K562 (cell line): Measurements from ENCODE around the gene TEDDM1. TPM values are rescaled to one million over a fixed set of nuclear protein-coding genes. Genes with fewer than 3 reads are reported as not detected.

Experiments used
- ATAC-seq: fragments of 200-7000 bp; cut with Tn5 transposase; 3 replicates; pipeline ENCODE4 v1.9.1; 2020; ENCODE audit warnings: moderate library complexity
- BruUV-seq: library from RNA; stranded (reverse); fragments of 400-500 nt; replicated peaks from 2 replicates; lab custom pipeline; 2021; lab: Mats Ljungman, UMichigan
- CTCF ChIA-PET: fragments of 300-600 bp; formaldehyde crosslinking; extraction: SDS; loops from one replicate; lab custom pipeline; 2021; ENCODE audit warnings: low intra/inter-chr PET ratio; lab: Yijun Ruan, JAX
- POLR2A ChIA-PET: fragments of 300-600, 350-650 bp; sonication (Branson Sonifier 250); formaldehyde crosslinking; extraction: SDS; loops from one replicate; lab custom pipeline; 2021; ENCODE audit warnings: antibody characterized with exemption, inconsistent platforms; lab: Yijun Ruan, JAX
- DNase-seq, 4 experiments: peaks; one replicate each; pipeline versions ENCODE4 v3.0.0 to v3.0.0-alpha.2; 2011 to 2018; ENCODE audit warnings: low spot score in 3 of 4, mixed read lengths in 3 of 4; ENCODE audit errors: extremely low read depth in 1 of 4
- FAIRE-seq: peaks from 2 replicates; lab custom pipeline; 2011; peaks lifted over from hg19 to GRCh38; lab: Jason Lieb, UNC
- H2AFZ ChIP-seq: 2 replicates; pipeline ENCODE4 v1.6.0; 2011; ENCODE audit warnings: low read depth, low read length, control low read depth, inconsistent platforms
- H3K27ac ChIP-seq: fragments of 200-600 bp; 3 replicates; pipeline ENCODE4 v1.8.0; 2011; ENCODE audit warnings: low read depth, mild to moderate bottlenecking, control low read depth, inconsistent platforms, low read length, moderate library complexity, mixed read lengths; ENCODE audit errors: extremely low read depth
- H3K27me3 ChIP-seq, 2 experiments: fragments of 300-600 bp in 1 of 2; 2 replicates in 1 of 2; 3 replicates in 1 of 2; pipeline versions ENCODE4 v1.6.0 to v1.8.0; 2011; ENCODE audit warnings: inconsistent platforms in 2 of 2, low read length in 2 of 2, mild to moderate bottlenecking in 1 of 2, mixed read lengths in 1 of 2, moderate library complexity in 1 of 2; ENCODE audit not compliant: control insufficient read depth in 2 of 2, insufficient read depth in 2 of 2
- H3K36me3 ChIP-seq: fragments of 300-600 bp; 3 replicates; pipeline ENCODE4 v1.8.0; 2011; ENCODE audit warnings: mild to moderate bottlenecking, low read length, inconsistent platforms; ENCODE audit not compliant: control insufficient read depth, insufficient read depth
- H3K4me1 ChIP-seq, 2 experiments: fragments of 200-600 bp in 1 of 2; replicated peaks in 1 of 2; 2 replicates in 1 of 2; 3 replicates in 1 of 2; pipeline versions ENCODE4 v1.5.1 to v1.8.0; 2011; ENCODE audit warnings: inconsistent platforms in 2 of 2, low read length in 2 of 2, mild to moderate bottlenecking in 1 of 2, mixed read lengths in 1 of 2, moderate library complexity in 1 of 2; ENCODE audit not compliant: control insufficient read depth in 2 of 2, insufficient read depth in 2 of 2
- H3K4me2 ChIP-seq: 2 replicates; pipeline ENCODE4 v1.6.1; 2011; ENCODE audit warnings: low read length, control low read depth, inconsistent platforms, mixed read lengths; ENCODE audit not compliant: insufficient read depth
- H3K4me3 ChIP-seq: fragments of 200-600 bp; sonication (generic), shearing (Covaris generic); 2 replicates; pipeline ENCODE4 v1.5.1; 2016; ENCODE audit warnings: control low read depth, inconsistent platforms
- H3K79me2 ChIP-seq: fragments of 200-600 bp; 3 replicates; pipeline ENCODE4 v1.8.0; 2011; ENCODE audit warnings: low read length, inconsistent platforms; ENCODE audit not compliant: control insufficient read depth, insufficient read depth
- H3K9ac ChIP-seq, 2 experiments: 2 replicates each; pipeline versions ENCODE4 v1.6.0 to v1.6.1; 2011; ENCODE audit warnings: low read depth in 2 of 2, low read length in 2 of 2, control low read depth in 1 of 2, inconsistent platforms in 1 of 2, mild to moderate bottlenecking in 1 of 2, mixed read lengths in 1 of 2; ENCODE audit not compliant: insufficient read depth in 1 of 2
- H3K9me1 ChIP-seq: one replicate; pipeline ENCODE4 v1.6.0; 2011; ENCODE audit warnings: inconsistent platforms, mild to moderate bottlenecking, low read length, moderate library complexity; ENCODE audit not compliant: control insufficient read depth, insufficient read depth
- H3K9me3 ChIP-seq: replicated peaks from 2 replicates; pipeline ENCODE4 v1.5.1; 2011; ENCODE audit warnings: low read depth, low read length, inconsistent platforms; ENCODE audit not compliant: control insufficient read depth, insufficient read depth
- H4K20me1 ChIP-seq: replicated peaks from 2 replicates; pipeline ENCODE4 v1.6.1; 2011; ENCODE audit warnings: low read length, inconsistent platforms, mixed read lengths; ENCODE audit not compliant: control insufficient read depth, insufficient read depth
- MBD2 ChIP-seq: sonication (generic); IDR thresholded peaks from 2 replicates; pipeline ENCODE4 v1.6.1; 2016; ENCODE audit warnings: low read depth, borderline replicate concordance
- NFE2L1 ChIP-seq: fragments of 450-650 bp; IDR thresholded peaks from 2 replicates; pipeline ENCODE4 v1.6.1; 2016; ENCODE audit warnings: missing genetic modification characterization, low read depth, mild to moderate bottlenecking, missing compliant biosample characterization, moderate library complexity, borderline replicate concordance
- NR1H2 ChIP-seq: sonication (generic); formaldehyde crosslinking; IDR thresholded peaks from 2 replicates; pipeline ENCODE4 v1.4.0; 2020; ENCODE audit warnings: mild to moderate bottlenecking, missing genetic modification reagents
- PCBP2 ChIP-seq: fragments of 200-400 bp; formaldehyde crosslinking; IDR thresholded peaks from 2 replicates; pipeline ENCODE4 v1.6.1; 2018; ENCODE audit warnings: low read length, low read depth, mild to moderate bottlenecking, moderate library complexity; ENCODE audit not compliant: poor library complexity, severe bottlenecking
- RAD21 ChIP-seq, 2 experiments: fragments of 250-450 bp in 1 of 2; fragments of 450-650 bp in 1 of 2; sonication (Bioruptor Pico) in 1 of 2; formaldehyde crosslinking in 1 of 2; IDR thresholded peaks in 1 of 2; conservative IDR thresholded peaks in 1 of 2; 2 replicates each; pipeline versions ENCODE4 v1.4.0 to v1.8.0; 2020 to 2022; ENCODE audit warnings: mild to moderate bottlenecking in 2 of 2, moderate library complexity in 1 of 2
- RAD51 ChIP-seq: fragments of 450-650 bp; IDR thresholded peaks from 2 replicates; pipeline ENCODE4 v1.7.1; 2016; ENCODE audit warnings: low read depth, mild to moderate bottlenecking, borderline replicate concordance
- SNRNP70 ChIP-seq: fragments of 200-400 bp; formaldehyde crosslinking; optimal IDR thresholded peaks from 2 replicates; pipeline ENCODE3; 2017; ENCODE audit warnings: low read depth, low read length
- SOX6 ChIP-seq: fragments of 450-650 bp; IDR thresholded peaks from 2 replicates; pipeline ENCODE4 v1.6.1; 2014; ENCODE audit warnings: mild to moderate bottlenecking
- TBL1XR1 ChIP-seq, 2 experiments: IDR thresholded peaks; 2 replicates each; pipeline ENCODE4 v1.6.1; 2012; ENCODE audit warnings: improper control_type of control experiment in 2 of 2, low read length in 2 of 2, mild to moderate bottlenecking in 1 of 2
- TGIF2 ChIP-seq: sonication (generic); formaldehyde crosslinking; IDR thresholded peaks from 2 replicates; pipeline ENCODE4 v1.8.1; 2022; ENCODE audit warnings: mild to moderate bottlenecking, missing genetic modification reagents, moderate library complexity
- ZNF224 ChIP-seq: sonication (generic); formaldehyde crosslinking; IDR thresholded peaks from 2 replicates; pipeline ENCODE4 v1.8.0; 2022; ENCODE audit warnings: mild to moderate bottlenecking, missing genetic modification reagents
- ZNF23 ChIP-seq: fragments of 250-450 bp; sonication (Bioruptor Pico); IDR thresholded peaks from 2 replicates; pipeline ENCODE4 v1.4.0; 2020; ENCODE audit warnings: mild to moderate bottlenecking
- ZNF41 ChIP-seq: fragments of 250-450 bp; sonication (Bioruptor Pico); conservative IDR thresholded peaks from 2 replicates; pipeline ENCODE4 v1.4.0; 2020; ENCODE audit warnings: mild to moderate bottlenecking
- WGBS: fragments of 100-300 bp; shearing (Covaris generic); methylation state at CpG from one replicate; pipeline ENCODE4 v1.1.6; 2016; ENCODE audit warnings: low coverage, mixed read lengths; ENCODE audit not compliant: insufficient coverage; ENCODE audit errors: missing lambda C conversion rate; 5-methylcytosine and 5-hydroxymethylcytosine counted together
- in situ Hi-C: fragments of 300-500 bp; cut with MboI; formaldehyde crosslinking; loops from 4 replicates; pipeline ENCODE4 v1.15.0; 2018; ENCODE audit warnings: inconsistent platforms, mixed read lengths
- intact Hi-C: fragments of 100-400 bp; cut with micrococcal nuclease; formaldehyde crosslinking; loops from 2 replicates; pipeline ENCODE4 v1.14.2; 2022
- polyA plus RNA-seq, 8 experiments: library from polyadenylated mRNA; depleted of rRNA in 4 of 8; stranded (reverse) in 5 of 8; unstranded in 3 of 8; fragments of >200 nt; fragmentation: Nextera tagmentation in 2 of 8; fragmentation: Illumina TruSeq in 1 of 8; extraction: Ambion mirVana in 2 of 8; extraction: Trizol in 1 of 8; gene quantifications; 2 replicates each; pipeline versions ENCODE4 v1.2.1 to v1.2.3, GENCODE V29; 2011 to 2014; ENCODE audit warnings: inconsistent platforms in 1 of 8, missing spikeins in 1 of 8
- total RNA-seq, 7 experiments: library from RNA; depleted of rRNA in 6 of 7; stranded (reverse); fragments of >200 nt in 6 of 7; fragmentation: Illumina TruSeq in 2 of 7; extraction: Trizol in 2 of 7; gene quantifications; 2 replicates each; pipeline versions ENCODE4 v1.2.1 to v1.2.3, GENCODE V29; 2011 to 2021; ENCODE audit warnings: low replicate concordance in 1 of 7
- TF ChIP-seq, protein P1 (sequence below): fragments of 450-650 bp; conservative IDR thresholded peaks from 2 replicates; pipeline ENCODE4 v1.6.1; 2016; ENCODE audit warnings: missing genetic modification characterization, low read depth, mild to moderate bottlenecking, control low read depth, missing compliant biosample characterization
- TF ChIP-seq, protein P2 (sequence below): fragments of 450-650 bp; IDR thresholded peaks from 2 replicates; pipeline ENCODE4 v1.6.1; 2016; ENCODE audit warnings: low read depth, mild to moderate bottlenecking, moderate library complexity

TEDDM1 gene
- total and polyA plus RNA-seq, 9 of the 15 experiments (the other 6 are each of a cell fraction or from before 2014, with no cell fraction given) = not detected

DNA sequence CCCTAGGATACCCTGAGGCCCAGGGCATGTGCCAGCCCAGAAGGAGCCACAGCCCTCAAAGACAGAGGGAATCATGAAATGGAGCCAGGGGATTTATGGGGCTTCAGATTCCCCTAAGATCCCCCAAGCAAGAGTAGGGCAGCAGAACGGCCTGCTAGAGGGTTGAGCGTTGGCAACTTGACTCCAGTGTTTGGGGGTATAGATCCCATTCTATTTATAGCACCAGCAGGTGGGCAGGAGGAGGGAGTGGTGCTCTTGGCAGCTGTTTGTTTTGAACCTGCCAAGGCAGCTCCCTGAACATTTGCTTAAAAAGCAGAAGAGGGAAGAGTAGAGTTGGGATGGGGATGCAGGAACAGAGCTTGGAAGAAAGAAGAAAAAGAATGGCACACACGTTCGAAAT, 42.6 kb downstream of the TEDDM1 start:
- Histone ChIP-seq H3K4me2 (no peak overlapping the region), H3K9me1 (peaks cover 4% of the 10 kb centered on the region), H4K20me1 (no peaks in the 10 kb centered on the region), H3K27me3 (no peaks in the 10 kb centered on the region), H3K36me3 (no peaks in the 10 kb centered on the region), H3K9ac (peak overlapping the region in 1 of 2 experiments; percentile 49; a peak in 1 of 4 replicates), H3K79me2 (no peaks in the 10 kb centered on the region), H2AFZ (peak overlapping the region; percentile 88; the same call in 1 of the 2 replicates), H3K9me3 (no peaks in the 10 kb centered on the region), H3K4me3 (no peak overlapping the region)
- ATAC-seq (no peak), DNase-seq (no peak), FAIRE-seq (no peak)
- CTCF ChIA-PET = no interaction called here
- POLR2A ChIA-PET = interaction anchor here (0.8 to 2.1 kb wide), 6 partner anchors 10 to 160 kb away, joined by 3 to 9 read pairs (median 4); no protein-coding TSS in a partner anchor
- WGBS = 61% methylated on average over 4 of the region's 4 CpGs
- in situ Hi-C loops = no loop called here
- no TSS peak for BruUV-seq
- TF ChIP-seq RAD51 (no peak), PCBP2 (no peak), ZNF23 (CRISPR knock-in tag) (no peak), RAD21 (CRISPR knock-in tag; conservative IDR thresholded peaks at IDR 0.05 in 1 of 2, IDR thresholded peaks at IDR 0.05 in 1 of 2) (no peak), SNRNP70 (no peak)
- TF ChIP-seq, all 486 proteins: peak for 0
- intact Hi-C loops = loop anchor here (2.0 kb wide), 1 partner anchor 31 kb away; no protein-coding TSS in a partner anchor
- peaks cover 13 to 33% of the 10 kb centered on the region in 2 experiments for H3K4me1 ChIP-seq
- H3K27ac ChIP-seq = no peak overlapping the region

DNA sequence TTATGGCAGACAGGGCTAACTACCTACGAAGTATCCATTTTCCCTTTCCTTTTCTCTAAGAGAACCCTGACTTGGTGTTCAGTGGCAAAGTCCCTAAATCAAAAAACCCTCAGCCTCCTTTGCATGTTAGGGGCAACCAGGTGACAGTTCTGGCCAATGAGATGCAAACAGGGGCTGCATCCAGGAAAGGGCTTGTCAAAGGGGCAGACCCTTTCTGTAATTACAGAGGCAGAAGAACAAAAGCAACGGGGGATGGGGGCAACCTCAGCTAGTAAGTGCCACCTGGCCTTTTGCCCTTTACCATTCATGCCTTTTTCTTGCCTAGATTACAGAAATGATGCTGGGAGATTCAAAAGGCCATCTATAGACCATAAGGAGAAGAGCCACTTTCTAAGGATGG, 43.3 kb downstream of the TEDDM1 start:
- FAIRE-seq (no peak), DNase-seq (no peak), ATAC-seq (no peak)
- Histone ChIP-seq H3K9ac (no peak overlapping the region), H3K9me3 (no peaks in the 10 kb centered on the region), H3K4me1 (peaks cover 13 to 28% of the 10 kb centered on the region in 2 experiments), H3K36me3 (no peaks in the 10 kb centered on the region), H3K79me2 (no peaks in the 10 kb centered on the region), H3K4me3 (no peak overlapping the region), H3K27me3 (no peaks in the 10 kb centered on the region), H3K9me1 (peaks cover 4% of the 10 kb centered on the region), H3K27ac (no peak overlapping the region), H2AFZ (no peak overlapping the region; the same call in 1 of the 2 replicates), H4K20me1 (no peaks in the 10 kb centered on the region), H3K4me2 (no peak overlapping the region)
- intact Hi-C loops = no loop called here
- in situ Hi-C loops = no loop called here
- 59% methylated on average over 2 of the region's 2 CpGs for WGBS
- POLR2A ChIA-PET = no interaction called here
- CTCF ChIA-PET = no interaction called here
- BruUV-seq = no TSS peak
- TF ChIP-seq NR1H2 = no peak
- TF ChIP-seq, protein P1, sequence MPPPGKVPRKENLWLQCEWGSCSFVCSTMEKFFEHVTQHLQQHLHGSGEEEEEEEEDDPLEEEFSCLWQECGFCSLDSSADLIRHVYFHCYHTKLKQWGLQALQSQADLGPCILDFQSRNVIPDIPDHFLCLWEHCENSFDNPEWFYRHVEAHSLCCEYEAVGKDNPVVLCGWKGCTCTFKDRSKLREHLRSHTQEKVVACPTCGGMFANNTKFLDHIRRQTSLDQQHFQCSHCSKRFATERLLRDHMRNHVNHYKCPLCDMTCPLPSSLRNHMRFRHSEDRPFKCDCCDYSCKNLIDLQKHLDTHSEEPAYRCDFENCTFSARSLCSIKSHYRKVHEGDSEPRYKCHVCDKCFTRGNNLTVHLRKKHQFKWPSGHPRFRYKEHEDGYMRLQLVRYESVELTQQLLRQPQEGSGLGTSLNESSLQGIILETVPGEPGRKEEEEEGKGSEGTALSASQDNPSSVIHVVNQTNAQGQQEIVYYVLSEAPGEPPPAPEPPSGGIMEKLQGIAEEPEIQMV (tag) = no peak
- no peak for TF ChIP-seq ZNF224 (CRISPR knock-in tag)
- TF ChIP-seq NFE2L1 (tag) = no peak
- TF ChIP-seq SOX6 = no peak
- no peak for TF ChIP-seq TGIF2 (CRISPR knock-in tag)
- TF ChIP-seq, protein P2, sequence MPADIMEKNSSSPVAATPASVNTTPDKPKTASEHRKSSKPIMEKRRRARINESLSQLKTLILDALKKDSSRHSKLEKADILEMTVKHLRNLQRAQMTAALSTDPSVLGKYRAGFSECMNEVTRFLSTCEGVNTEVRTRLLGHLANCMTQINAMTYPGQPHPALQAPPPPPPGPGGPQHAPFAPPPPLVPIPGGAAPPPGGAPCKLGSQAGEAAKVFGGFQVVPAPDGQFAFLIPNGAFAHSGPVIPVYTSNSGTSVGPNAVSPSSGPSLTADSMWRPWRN = no peak
- no peak for TF ChIP-seq ZNF41 (CRISPR knock-in tag)
- TF ChIP-seq MBD2 = no peak
- no peak for TF ChIP-seq TBL1XR1 (IDR thresholded peaks at IDR 0.05; ENCODE audit: low read length in 2 of 2)
